Nephron progenitor cell (in vitro differentiated cells): ENCODE data around the gene CENPP.

Experiments
- DNase-seq: peaks from one replicate; pipeline ENCODE4 v3.0.0; 2021
- H3K27ac Mint-ChIP-seq: 2 replicates; pipeline ENCODE4 v1.8.0; 2021; ENCODE audit warnings: mild to moderate bottlenecking, moderate library complexity, mixed read lengths
- H3K27me3 Mint-ChIP-seq: 2 replicates; pipeline ENCODE4 v1.8.0; 2021; ENCODE audit warnings: mild to moderate bottlenecking, low read depth, mixed read lengths; ENCODE audit not compliant: poor library complexity
- H3K36me3 Mint-ChIP-seq: 2 replicates; pipeline ENCODE4 v1.8.0; 2021; ENCODE audit warnings: low read depth, mixed read lengths
- H3K4me1 Mint-ChIP-seq: 2 replicates; pipeline ENCODE4 v1.8.0; 2021; ENCODE audit warnings: mixed read lengths
- H3K4me3 Mint-ChIP-seq: 2 replicates; pipeline ENCODE4 v1.8.0; 2021; ENCODE audit warnings: mild to moderate bottlenecking, moderate library complexity, mixed read lengths
- H3K9me3 Mint-ChIP-seq: 2 replicates; pipeline ENCODE4 v1.8.0; 2021; ENCODE audit warnings: mild to moderate bottlenecking, moderate library complexity, mixed read lengths
- TF ChIP-seq, protein P1 (sequence below): fragments of 200-600 bp; sonication (generic); IDR thresholded peaks from 2 replicates; pipeline ENCODE4 v1.5.0; 2021; ENCODE audit warnings: antibody characterized with exemption

CENPP gene

DNA sequence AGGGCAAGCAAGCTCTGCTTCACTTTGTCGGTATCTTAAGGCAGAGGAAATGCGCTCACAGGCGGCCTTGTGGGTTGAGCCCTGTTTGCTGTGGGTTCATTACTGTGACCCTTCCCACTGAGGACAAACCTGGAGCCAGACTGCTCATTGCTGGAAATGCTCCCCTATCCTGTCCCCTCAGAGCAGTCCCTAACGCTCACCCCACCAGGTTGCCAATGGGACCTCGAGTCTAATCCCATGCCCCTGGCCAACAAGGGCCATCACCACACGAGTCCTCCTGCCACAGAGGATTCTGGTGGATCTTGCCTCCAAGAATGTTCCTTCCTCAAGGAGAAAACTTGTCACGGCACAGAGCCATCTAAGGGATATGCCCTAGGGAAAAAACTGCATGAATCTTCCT is 329.6 kb downstream of the CENPP start:
- no peak for DNase-seq
- no peaks in the 10 kb centered on the region for H3K27me3 Mint-ChIP-seq
- H3K4me1 Mint-ChIP-seq: peaks cover 10% of the 10 kb centered on the region
- TF ChIP-seq, protein P1, sequence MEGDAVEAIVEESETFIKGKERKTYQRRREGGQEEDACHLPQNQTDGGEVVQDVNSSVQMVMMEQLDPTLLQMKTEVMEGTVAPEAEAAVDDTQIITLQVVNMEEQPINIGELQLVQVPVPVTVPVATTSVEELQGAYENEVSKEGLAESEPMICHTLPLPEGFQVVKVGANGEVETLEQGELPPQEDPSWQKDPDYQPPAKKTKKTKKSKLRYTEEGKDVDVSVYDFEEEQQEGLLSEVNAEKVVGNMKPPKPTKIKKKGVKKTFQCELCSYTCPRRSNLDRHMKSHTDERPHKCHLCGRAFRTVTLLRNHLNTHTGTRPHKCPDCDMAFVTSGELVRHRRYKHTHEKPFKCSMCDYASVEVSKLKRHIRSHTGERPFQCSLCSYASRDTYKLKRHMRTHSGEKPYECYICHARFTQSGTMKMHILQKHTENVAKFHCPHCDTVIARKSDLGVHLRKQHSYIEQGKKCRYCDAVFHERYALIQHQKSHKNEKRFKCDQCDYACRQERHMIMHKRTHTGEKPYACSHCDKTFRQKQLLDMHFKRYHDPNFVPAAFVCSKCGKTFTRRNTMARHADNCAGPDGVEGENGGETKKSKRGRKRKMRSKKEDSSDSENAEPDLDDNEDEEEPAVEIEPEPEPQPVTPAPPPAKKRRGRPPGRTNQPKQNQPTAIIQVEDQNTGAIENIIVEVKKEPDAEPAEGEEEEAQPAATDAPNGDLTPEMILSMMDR: no peak
- H3K4me3 Mint-ChIP-seq: no peak overlapping the region
- H3K9me3 Mint-ChIP-seq: no peaks in the 10 kb centered on the region
- H3K36me3 Mint-ChIP-seq: peaks cover 35% of the 10 kb centered on the region
- no peak overlapping the region for H3K27ac Mint-ChIP-seq

DNA sequence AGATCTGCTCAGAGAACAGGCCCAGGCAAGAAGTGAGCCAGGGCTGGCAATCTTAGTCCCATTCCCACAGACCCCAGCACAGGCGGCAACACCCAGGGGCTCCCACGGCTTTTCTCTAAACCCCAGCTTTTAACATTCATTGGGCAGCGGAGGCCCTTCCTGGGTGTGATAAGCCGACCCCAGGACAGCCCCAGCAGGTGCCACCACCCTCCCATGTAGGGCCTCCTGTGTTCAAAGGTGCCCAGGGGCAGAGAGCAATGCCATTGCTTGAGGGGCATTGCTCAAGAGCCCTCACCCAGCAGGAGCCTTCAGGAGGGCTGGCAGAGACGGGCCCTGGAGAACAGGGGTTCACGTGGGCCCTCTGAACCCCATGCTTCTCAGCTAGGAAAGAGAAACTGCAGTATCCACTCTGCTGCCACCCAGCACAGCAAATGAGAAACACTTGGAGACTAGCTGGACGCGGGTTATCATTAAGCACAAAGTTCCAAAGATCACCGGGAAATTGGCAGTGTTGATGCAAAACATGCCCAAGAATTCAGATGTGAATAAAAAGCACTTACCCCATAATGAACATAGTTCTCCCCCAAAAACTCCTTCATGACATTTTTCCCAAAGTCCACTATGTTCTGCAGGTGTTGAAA is 330.3 kb downstream of the CENPP start:
- Mint-ChIP-seq H3K4me1 (peaks cover 16% of the 10 kb centered on the region), H3K36me3 (peaks cover 30% of the 10 kb centered on the region), H3K4me3 (no peak overlapping the region), H3K27me3 (no peaks in the 10 kb centered on the region), H3K9me3 (no peaks in the 10 kb centered on the region), H3K27ac (peak overlapping the region; percentile 51)
- no peak for DNase-seq
- TF ChIP-seq, protein P1: no peak

DNA sequence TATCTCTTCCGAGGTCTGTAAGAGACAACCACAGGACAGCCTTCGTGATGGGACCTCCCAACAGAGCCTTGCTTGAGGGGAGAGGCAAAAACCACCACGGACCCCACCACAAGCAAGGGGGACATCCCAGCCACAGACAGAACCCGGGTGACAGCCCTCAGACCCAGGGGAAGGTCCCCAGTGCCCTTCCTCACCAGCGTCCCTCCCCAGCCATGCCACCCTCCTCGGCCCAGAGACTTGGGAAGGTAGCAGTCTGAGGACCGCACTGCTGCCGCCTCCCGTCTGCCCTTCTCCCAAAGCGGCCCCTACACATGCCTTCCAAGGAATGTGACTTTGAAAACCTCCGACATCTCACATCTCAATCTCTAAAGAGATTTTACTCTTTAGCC is 330.8 kb downstream of the CENPP start:
- Mint-ChIP-seq H3K36me3 (peaks cover 25% of the 10 kb centered on the region), H3K4me1 (peaks cover 20% of the 10 kb centered on the region), H3K27ac (peak overlapping the region; percentile 51), H3K9me3 (no peaks in the 10 kb centered on the region), H3K4me3 (no peak overlapping the region), H3K27me3 (no peaks in the 10 kb centered on the region)
- no peak for DNase-seq
- TF ChIP-seq, protein P1: no peak

DNA sequence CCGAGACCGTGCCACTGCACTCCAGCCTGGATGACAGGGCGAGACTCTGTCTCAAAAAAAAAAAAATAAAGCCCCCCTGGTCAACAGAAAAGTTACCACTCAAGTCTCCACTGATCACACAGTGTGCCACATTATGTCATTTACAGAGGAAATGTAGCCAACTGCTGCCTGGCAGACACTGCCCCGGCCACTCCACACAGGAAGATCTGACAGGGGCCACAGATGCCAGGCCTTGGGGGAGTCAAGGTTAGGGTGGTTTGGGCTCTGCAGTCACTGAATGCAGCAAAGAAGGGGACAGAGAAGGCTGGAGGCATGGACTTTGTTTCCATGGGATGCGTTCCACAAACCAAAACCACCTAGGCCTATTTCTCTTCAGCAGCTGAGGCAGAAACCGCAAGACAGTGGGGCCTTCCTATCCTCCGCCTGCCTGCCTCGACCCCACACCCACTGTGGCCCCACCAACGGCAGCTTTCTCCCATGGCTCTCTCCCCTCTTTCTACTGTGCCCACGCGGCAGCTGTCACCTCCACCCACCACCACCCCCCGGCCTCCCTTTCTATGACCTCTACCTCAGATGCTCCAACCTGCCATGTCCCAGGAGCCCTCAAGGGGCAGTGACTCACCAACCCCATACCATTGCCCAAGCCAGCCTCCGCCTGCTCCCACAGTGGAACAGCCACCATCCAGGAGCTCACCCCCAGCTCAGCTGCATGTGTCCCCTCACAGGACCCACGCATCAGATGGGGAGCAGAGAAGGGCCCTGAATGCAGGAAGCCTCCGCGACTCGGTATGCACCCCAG is 331.7 kb downstream of the CENPP start:
- TF ChIP-seq, protein P1: no peak
- no peaks in the 10 kb centered on the region for H3K27me3 Mint-ChIP-seq
- H3K27ac Mint-ChIP-seq: no peak overlapping the region
- no peak for DNase-seq
- no peaks in the 10 kb centered on the region for H3K9me3 Mint-ChIP-seq
- no peak overlapping the region for H3K4me3 Mint-ChIP-seq
- peaks cover 25% of the 10 kb centered on the region for H3K4me1 Mint-ChIP-seq
- peaks cover 23% of the 10 kb centered on the region for H3K36me3 Mint-ChIP-seq

DNA sequence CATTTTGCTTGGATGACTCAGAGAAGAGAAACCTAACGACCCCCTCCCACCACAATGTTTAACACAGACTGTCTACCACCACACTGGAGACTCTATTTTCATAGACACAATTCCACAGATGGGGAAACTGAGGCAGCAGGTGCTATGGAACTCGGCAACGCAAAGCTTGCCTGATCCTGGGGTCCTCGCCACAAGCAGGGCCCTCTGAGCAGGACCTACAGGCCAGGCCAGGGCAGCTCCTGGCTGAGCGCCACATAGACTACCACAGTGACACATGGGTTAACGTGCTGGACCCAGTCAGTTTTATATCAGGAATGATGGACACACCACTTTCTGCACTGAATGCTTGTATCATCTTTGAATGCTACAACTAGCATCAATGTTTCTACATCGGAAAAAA is 332.4 kb downstream of the CENPP start:
- TF ChIP-seq, protein P1: no peak
- peaks cover 17% of the 10 kb centered on the region for H3K36me3 Mint-ChIP-seq
- DNase-seq: no peak
- H3K4me3 Mint-ChIP-seq: no peak overlapping the region
- H3K27ac Mint-ChIP-seq: no peak overlapping the region
- no peaks in the 10 kb centered on the region for H3K27me3 Mint-ChIP-seq
- H3K9me3 Mint-ChIP-seq: no peaks in the 10 kb centered on the region
- H3K4me1 Mint-ChIP-seq: peaks cover 25% of the 10 kb centered on the region
